ENCODE measurements around the gene PPP2R2C.
A peak's percentile ranks its signal among the peaks of the same experiment; 100 is the strongest.

The PPP2R2C gene

DNA sequence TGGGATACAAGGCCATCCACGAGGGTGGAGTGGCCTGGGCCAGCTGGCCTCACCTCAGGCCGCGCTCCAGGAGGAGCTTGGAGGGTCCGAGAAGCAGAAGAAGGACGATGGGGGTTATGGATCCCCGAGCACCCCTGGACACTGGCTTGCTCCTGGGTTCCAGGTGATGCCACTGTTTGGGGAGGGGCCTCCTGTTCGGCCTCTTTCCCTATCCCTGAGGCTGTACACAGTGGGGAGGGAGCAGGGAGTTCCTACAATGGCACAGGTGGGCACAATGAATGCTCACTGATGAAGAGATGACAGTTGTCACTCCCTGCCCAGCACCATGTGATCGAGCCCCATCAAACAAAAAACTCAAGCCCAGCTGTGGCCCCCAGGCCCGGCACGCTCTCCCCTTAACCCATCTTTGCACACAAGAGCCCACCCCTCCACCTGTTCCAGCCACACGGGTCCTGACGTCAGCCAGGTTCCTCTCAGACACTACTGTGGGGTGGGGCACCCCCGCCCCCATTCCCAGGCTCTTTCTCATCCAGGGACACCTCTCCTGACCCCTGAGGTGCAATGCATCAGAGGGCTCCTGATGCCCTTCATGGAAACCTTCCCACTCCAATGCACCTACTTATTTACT lies 132.5 kb downstream of the PPP2R2C start:
- no peak for DNase-seq

DNA sequence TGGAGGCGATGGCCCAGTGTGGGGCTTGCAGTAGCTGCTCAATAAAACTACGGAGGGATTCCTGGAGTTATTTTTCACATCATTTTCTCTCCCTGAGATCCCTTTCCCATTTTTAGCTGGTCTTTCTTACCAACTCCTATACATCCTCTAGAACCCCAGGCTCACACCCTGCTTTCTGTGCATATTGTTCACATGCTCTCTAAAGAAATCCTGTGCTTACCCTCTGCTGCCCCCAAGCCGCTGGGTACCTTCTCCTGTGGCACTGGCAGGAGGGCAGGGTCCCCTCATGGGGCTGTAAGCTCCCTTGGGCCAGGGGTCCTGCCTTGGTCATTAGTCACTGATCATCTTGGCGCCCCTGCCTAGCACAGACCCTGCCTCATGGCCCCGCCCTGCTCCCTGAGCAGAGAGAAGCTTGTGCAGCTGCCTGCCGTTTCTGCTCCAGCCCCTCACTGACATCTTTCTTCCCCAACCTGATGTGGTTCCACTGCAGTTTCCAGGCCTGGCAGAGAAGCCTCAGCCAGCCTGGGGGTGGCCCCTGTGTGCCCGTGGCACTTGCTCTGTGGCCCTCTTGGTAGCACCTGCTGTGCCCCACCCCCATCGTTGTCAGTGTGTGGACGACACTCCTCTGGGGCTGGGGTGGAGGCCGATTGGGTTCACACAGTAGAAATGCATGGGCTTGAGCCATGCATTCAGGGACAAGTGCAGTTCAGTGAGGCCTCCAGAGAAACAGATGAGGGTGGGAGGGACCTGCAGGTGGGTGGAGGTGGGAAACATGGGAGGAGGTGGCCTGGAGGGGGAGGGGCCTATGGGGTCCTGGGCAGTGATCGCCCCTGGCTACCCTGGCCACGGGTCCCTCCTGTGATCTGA lies 133.2 kb downstream of the PPP2R2C start:
- DNase-seq = no peak

- DNase-seq = no peak
Observed at GRCh38 chr4:6338175-6338950, 134.1 kb downstream of the PPP2R2C start.

DNA sequence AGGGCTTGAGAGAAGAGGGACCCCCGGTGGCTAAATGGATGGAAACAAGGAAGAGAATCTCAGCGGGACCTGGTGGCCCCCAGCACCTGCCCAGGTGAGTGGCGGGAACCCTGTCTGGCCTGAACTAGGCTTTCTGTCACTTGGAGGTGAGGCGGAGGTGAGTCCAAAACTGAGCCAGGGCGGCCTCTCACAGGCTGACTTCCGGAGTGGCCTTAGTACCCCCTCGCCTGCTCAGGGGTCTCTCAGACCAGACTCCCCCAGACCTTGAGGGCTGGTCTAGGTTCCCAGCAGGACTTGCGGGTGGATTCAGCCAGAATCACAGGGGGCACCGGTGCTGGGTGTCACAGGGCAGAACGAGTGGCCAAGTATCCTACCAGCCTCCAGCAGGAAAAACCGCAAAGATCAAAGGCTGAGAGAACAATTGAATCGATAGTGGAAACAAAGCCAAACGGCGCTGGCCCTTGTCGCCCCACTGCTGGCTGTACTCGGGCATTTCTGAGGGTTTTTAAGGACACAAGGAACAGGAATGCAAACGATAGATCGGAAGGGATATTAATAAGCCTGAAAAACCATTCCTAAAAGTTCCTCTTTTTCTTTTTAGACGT lies 135.0 kb downstream of the PPP2R2C start:
- DNase-seq = peak; percentile 35

DNA sequence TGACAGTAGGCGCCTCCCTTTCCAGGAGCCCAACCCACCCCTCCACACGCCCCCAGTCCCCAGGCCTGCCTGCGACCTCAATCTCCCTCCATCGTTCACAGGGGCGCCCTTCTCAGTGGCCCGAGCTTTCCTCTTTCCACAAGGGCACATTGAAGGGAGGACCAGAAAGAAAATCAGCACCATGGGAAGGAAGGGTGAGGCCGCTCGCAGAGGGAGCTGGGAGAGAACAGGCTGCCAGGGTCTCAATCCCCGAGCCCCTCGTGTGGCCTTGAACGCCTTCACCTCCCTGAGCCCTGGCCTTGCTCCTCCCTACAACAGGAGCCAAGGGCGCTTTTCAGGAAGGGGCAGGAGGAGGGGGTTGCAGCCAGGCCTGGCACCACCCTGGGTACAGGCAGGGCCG lies 136.2 kb downstream of the PPP2R2C start:
- DNase-seq = no peak

DNA sequence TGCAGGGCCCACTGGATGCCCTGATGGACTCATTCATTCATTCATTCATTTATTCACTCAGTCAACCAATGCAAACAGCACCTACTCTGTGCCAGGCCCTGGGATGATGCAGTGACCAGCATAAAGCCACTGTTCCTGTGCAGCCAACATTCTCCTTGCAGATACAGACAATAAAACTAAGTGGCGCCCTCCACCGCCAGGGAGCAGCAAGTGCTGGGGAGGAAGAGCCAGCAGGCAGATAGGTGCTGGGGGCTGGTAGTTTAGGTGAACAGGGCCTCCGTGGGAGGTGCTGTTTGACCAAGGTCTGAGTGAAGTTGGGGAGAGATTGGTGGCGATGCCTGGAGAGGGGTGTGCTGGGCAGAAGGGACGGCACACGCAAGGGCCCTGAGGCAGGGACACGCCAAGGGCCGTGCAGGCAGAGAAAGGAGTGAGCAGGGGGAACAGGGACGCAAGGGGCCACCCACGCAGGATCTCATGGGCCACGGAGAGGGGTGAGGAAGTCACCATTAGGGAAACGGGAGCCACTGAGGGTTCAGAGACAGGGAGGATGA lies 137.3 kb downstream of the PPP2R2C start:
- DNase-seq = no peak

DNA sequence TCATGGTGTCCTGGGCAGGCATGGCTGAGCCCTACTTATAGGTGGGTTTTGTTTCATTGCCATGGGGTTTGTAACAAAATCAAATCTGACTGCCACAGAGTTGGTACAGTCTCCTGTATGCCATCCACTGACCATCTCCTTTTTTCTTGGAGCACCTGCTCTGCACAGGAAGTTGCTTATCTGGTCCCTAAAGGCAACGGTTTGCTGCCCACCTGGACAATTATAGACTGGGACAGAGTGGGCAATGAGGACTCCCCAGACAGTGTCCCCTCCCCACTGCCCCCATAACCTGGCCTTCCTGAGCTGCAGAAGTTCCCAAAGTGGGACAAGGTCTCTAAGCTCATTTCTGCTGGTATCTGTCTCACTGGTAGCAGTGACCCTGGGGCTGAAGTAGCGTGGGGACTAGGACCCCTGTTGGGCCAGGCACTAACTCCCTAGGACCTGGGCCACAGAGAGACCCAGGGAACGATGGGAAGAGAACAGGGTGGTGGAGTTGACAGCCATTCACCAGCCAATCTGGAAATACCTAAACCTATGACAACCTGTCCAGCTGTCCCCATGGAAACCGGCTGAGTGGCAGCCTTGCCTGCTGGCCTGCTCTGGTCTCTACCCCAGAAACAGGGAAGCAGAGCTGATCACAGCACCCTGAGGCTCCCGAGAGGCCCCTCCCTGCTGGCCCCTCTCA lies 138.1 kb downstream of the PPP2R2C start:
- DNase-seq = no peak

DNA sequence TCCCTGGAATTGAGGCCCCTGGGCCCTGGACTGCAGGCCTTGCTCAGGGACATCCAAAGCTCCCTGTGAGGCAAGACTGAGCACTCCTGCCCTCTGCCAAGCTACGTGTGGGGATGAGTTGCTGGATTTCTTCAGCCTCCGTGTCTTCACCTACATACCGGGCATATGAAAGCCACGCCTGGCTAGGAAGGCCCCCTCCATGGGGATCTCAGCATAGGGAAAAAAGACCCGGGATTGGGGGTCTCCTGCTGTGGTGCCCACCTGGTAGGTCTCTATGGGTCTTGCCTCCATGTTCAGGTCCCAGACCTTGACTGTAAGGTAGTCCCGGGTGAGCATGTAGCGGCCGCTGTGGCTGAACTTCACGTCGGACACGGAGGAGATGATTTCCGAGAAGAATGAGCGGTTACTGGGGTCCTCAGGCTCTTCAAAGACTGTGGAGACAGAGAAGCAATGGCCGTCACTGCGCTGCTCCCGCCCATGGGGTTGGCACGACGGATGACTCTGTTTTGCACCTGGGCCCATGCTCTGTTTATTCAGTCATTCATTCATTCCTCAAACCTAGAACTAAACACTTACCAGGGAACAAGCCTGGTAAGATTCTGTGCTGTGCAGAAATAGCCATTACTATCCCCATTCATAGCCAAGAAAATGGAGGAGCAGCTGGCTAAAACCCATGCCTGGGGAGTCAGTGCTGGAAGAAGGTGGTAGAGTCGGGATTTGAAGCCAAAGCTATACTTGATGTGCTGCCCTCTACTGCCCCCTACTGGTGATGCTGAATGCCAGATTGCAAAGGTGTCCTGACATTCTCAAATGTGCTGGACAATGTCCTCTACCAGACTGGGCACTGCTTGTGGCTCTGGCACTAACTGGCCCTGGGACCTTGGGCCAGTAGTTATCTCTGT lies 138.9 kb downstream of the PPP2R2C start:
- peak; percentile 30 for DNase-seq

- DNase-seq = no peak
Observed at GRCh38 chr4:6332669-6333050, 139.8 kb downstream of the PPP2R2C start.

GRCh38 chr4:6332042-6332668 lies 140.3 kb downstream of the PPP2R2C start:
- DNase-seq = no peak

GRCh38 chr4:6331468-6331867 lies 140.9 kb downstream of the PPP2R2C start:
- no peak for DNase-seq

DNA sequence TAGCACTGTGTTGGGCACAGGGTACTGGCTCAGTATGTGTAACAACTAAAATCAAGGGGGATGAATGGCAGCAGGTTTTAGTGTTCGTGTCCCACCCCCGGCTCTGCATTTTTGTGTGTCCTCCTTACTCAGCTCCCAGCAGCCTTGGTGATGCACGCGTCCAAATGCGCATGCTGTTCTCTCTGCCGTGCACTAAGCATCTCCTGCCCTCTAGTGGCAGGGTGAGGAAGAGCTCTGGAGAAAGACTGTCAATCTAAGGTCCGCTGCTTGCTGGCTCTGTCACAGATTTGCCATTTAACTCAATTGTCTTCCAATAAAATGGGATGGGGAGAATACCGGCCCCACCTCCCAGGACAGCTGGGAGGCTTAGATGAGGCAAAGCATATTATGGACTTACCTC lies 141.4 kb downstream of the PPP2R2C start:
- no peak for DNase-seq

- no peak for DNase-seq
Observed at GRCh38 chr4:6330384-6330767, 142.0 kb downstream of the PPP2R2C start.

DNA sequence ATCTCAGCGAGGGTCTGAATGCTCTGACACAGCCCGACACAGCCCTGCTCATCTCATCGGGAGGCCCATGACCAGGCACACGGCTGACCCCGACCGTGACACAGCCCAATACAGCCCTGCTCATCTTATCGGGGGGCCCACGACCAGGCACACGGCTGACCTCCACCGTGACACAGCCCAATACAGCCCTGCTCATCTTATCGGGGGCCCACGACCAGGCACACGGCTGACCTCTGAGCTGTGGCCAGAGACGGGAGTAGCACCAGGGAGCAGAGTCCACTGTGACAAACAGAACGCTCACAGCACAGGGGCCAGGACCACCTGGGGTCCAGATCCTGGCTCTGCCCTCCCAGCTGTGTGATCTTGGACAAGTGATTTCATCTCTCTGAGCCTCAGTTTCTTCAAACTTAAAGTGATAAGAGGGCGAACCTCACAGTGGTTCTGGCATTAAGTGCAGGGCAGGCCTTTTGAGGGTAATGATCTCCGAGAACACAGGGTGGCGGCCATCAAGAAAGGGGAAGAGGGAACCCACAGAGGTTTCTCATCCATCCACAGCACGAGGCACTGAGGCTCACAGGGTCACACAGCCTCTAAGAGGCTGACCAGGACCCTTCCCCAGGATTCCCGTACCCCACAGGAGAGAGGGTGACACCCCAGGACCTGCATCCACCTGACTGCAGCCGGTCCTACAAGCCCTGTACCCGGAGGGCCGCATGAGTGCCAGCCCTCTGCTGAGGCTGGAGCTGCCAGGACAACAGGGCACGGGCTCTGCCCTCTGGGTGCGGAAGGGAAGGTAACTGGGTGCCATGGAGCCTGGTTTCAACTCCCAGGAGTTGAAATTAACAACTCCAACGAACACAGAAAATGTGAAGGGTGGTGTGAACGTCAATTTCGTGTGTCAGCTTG lies 142.7 kb downstream of the PPP2R2C start:
- DNase-seq = no peak

DNA sequence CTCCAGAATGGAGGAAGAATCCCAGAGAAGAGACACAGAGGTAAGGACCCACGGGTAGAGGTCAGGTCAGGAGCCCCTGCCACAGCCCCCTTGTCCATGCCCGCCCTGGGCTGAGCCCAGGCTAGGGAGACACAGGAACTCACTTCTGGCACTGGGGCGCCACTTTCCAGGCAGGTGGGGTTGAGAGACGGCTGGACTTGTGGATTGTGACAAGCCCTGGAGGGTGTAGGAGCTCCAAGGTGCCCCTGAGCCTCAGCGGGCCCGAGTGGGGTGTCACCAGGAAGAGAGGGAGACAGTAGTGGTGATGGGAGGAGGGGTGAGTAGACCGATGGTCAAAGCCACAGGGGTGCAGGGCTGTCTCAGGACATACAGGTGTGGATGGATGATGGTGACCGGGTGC lies 143.9 kb downstream of the PPP2R2C start:
- no peak for DNase-seq

GRCh38 chr4:6327220-6327917 lies 145.0 kb downstream of the PPP2R2C start:
- peak; percentile 65 for DNase-seq

DNA sequence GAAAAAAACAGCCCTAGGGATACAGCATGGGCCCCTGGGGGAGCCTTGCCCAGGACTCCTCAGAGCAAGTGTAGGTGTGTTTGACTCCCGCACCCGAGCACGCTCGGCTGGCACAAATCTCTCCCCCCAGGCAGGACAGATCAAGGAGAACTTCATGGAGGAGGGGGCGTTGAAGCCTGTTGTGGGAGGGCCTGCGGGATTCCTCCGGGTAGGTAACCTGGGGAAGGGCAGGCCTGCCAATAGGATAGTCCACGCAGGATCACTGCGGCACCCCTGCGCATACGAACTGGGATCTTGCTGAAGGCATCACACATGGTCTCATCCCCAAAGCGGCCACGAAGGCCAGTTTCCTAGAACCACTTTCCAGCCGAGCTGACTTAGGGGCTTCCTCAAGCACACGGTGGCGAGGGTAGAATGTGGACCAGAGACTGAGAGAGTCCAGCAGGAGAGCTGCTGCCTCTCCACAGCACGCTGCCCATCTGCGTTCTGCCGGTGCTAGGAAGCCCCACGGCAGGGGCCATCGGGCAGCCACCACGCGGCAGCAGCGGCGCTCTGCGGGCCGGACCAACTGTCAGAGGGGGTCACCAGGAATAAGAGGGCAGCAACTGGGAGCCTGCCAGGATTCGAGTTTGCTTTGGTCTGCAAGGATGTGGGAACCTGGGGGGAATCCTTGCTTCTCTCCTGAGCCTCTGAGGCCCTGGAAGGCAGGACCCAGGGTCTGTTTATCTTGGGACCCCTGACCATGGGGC lies 145.9 kb downstream of the PPP2R2C start:
- no peak for DNase-seq

DNA sequence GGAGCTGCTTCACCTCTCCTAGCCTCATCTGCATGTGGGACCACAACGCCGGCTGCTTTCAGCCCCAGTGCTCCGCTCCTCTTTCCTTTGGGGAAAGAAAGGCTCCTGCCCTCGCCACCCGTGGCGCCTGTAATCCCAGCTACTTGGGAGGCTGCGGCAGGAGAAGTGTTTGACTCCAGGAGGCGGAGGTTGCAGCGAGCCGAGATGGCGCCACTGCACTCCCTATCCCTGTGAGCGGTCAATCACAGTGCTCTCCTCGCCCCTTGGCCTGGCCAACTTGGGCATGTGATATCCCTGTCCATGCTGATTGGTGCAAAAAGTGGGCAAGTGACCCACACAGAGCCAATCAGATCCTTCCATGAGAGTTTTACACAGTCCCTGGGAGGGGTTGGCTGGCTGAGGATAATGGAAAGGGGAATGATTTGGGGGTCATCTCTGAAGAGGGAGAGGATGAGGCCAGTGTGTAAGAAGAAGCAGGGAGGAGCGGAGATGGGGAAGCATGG lies 146.6 kb downstream of the PPP2R2C start:
- no peak for DNase-seq

All from NCI-H146 (cell line).